ENCODE results near the gene ARHGAP26. TPM values are rescaled to one million over a fixed set of nuclear protein-coding genes. Genes with fewer than 3 reads are reported as not detected.

The ARHGAP26 gene
- total RNA-seq, 1 donor from 2014 or later: 12.7 TPM

DNA sequence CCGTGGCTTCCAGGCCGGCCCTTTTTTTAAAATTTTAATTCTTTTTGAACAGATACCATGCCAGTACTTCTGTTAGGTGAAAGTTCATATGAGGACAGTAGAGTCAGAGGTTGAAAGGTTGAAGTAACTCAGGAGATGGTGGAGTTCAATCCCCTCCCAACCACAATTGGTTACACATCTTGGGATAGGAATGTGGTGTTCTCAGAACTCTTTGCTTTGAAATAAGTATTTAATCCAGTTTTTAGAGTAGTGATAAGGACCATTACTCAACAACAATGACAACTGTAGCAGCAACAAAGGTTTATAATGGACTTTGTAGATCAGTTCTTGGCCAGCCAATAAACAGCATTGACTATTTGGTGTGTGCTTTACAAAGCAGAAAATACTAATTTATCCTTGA is 116.0 kb downstream of the ARHGAP26 start:
- no peak overlapping the region for H3K27ac Mint-ChIP-seq
- intact Hi-C loops (cut with micrococcal nuclease): loop anchor here (10.0 kb wide), 1 partner anchor 271 kb away; no protein-coding TSS in a partner anchor
- H3K36me3 Mint-ChIP-seq (ENCODE audit: low read depth): no peaks in the 10 kb centered on the region
- H3K4me1 Mint-ChIP-seq: peaks cover 7% of the 10 kb centered on the region
- H3K27me3 Mint-ChIP-seq: no peaks in the 10 kb centered on the region
- no peak overlapping the region for H3K4me3 Mint-ChIP-seq
- no peak for DNase-seq
- no peaks in the 10 kb centered on the region for H3K9me3 Mint-ChIP-seq

DNA sequence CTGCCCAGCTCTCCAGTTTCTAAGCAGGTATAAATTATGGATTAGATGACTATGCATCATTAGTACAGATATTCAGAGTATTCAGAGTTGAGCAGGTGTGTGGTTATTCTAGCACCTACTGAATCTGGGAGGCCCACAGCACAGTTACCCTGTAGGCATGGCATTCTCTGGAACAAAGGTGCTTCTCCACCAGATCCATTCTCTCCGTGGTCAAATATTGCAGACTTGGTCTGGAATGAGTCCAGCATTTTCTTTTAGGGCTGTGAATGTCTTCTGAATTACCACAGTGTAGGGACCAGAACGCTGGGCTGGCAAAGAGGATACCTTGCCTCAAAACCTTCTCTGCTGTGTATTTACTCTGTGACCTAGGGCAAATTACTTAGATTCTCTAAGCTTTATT is 116.8 kb downstream of the ARHGAP26 start:
- H3K36me3 Mint-ChIP-seq (ENCODE audit: low read depth): no peaks in the 10 kb centered on the region
- intact Hi-C loops (cut with micrococcal nuclease): loop anchor here (10.0 kb wide), 1 partner anchor 272 kb away; no protein-coding TSS in a partner anchor

DNA sequence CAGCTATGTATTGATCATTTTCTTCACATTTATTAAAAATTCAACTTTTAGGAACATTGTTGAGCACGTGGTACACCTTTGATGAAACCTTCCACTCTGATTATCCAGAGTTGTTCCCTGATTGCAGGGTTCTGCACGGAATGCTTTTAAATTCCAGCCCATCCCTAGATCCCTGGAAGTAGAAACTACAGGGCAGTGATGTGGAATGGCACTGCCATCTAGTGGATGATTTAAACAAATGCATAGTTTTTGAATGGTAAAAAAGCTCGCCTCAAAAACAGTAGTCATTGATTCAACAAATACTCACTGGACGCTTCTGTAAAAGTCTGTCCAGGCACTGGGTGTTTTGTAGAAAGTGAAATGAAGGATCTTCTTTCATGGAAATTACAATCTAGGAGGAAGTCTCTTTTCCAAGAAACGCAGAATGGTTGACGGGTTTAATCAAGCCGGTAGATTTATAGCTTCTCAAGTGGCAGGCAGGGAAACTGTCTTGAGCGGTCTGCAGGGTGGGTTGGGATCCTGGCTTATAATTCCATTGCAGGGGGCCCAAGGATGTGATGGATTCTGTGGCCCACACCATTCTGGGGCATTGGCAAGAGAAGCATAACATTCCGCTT is 118.4 kb downstream of the ARHGAP26 start:
- H3K4me1 Mint-ChIP-seq: peaks cover 7% of the 10 kb centered on the region
- no peak overlapping the region for H3K4me3 Mint-ChIP-seq
- intact Hi-C loops (cut with micrococcal nuclease): loop anchor here (1.0 to 10.0 kb wide), 4 partner anchors 140 to 274 kb away; no protein-coding TSS in a partner anchor
- H3K27ac Mint-ChIP-seq: no peak overlapping the region
- H3K27me3 Mint-ChIP-seq: no peaks in the 10 kb centered on the region
- peak; percentile 69 for DNase-seq
- no peaks in the 10 kb centered on the region for H3K36me3 Mint-ChIP-seq (ENCODE audit: low read depth)
- H3K9me3 Mint-ChIP-seq: no peaks in the 10 kb centered on the region

More for the DNA sequence above, 116.8 kb downstream of the ARHGAP26 start:
- H3K4me1 Mint-ChIP-seq: peaks cover 7% of the 10 kb centered on the region
- H3K9me3 Mint-ChIP-seq: no peaks in the 10 kb centered on the region
- H3K4me3 Mint-ChIP-seq: no peak overlapping the region
- H3K27me3 Mint-ChIP-seq: no peaks in the 10 kb centered on the region
- no peak for DNase-seq
- no peak overlapping the region for H3K27ac Mint-ChIP-seq

DNA sequence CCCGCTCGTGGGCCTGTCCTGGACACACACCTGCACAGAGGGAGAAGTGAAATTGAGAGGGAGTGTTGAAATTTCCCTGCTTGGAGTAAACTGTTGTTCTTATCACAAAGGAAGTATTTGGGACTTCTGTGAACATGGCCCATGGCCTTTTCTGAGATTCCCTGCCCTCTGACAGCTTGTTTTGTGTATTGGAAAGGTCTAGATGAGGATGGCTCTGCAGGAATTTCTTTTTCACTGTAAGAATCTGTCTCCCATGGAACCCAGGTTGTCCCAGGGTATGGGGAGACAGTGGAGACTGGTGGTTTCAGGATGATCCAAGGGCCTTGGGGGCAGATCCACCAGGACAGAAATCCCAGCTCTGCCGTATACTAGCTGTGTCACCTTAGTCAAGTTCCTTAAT is 121.8 kb downstream of the ARHGAP26 start:
- Mint-ChIP-seq H3K27ac (no peak overlapping the region), H3K4me3 (no peak overlapping the region), H3K27me3 (no peaks in the 10 kb centered on the region), H3K36me3 (ENCODE audit: low read depth) (peaks cover 4% of the 10 kb centered on the region), H3K4me1 (peaks cover 12% of the 10 kb centered on the region), H3K9me3 (no peaks in the 10 kb centered on the region)
- no peak for DNase-seq
- intact Hi-C loops (cut with micrococcal nuclease): no loop called here

DNA sequence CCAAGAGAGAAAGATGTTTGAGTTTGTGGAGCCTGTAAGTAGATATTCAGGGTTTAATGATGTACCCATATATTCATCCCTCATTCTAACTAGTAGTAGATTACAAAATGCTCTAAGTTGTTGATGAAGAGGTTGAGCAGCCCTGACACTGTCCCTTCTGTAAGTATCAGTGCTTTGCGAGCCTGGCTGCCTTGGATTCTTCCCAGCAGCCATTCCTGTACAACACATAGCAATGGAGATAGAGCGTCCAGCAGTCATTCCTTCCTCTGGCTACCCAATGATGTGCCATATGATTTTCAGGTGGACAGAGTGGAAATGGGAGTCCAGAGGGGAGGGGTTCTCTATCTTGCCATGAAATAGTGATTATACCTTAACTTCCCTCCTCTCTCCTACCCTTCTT is 124.1 kb downstream of the ARHGAP26 start:
- intact Hi-C loops (cut with micrococcal nuclease): no loop called here
- no peak overlapping the region for H3K4me3 Mint-ChIP-seq
- no peak overlapping the region for H3K27ac Mint-ChIP-seq
- H3K27me3 Mint-ChIP-seq: no peaks in the 10 kb centered on the region
- DNase-seq: no peak
- H3K4me1 Mint-ChIP-seq: peaks cover 12% of the 10 kb centered on the region
- no peaks in the 10 kb centered on the region for H3K9me3 Mint-ChIP-seq
- H3K36me3 Mint-ChIP-seq (ENCODE audit: low read depth): peaks cover 4% of the 10 kb centered on the region

DNA sequence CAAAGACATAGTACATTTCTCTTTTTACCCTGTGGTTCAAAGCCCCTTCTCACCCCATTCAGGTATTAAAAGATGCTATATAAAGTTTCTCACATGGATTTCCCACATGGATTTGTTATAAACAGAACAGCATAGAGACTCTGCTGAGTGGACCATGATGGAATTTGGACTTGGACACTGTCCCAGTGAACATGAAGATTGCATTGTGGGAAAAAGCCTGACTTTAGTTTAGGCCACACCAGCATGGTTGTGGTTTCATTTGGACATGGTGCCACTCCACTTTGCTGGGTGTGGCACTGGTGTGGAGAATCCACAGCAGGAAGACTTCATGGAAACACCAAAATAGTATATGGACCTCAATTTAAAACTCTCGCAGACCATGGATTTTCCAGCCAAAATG is 124.6 kb downstream of the ARHGAP26 start:
- intact Hi-C loops (cut with micrococcal nuclease): no loop called here
- Mint-ChIP-seq H3K4me1 (peaks cover 12% of the 10 kb centered on the region), H3K27me3 (no peaks in the 10 kb centered on the region), H3K36me3 (ENCODE audit: low read depth) (peaks cover 4% of the 10 kb centered on the region), H3K27ac (no peak overlapping the region), H3K9me3 (no peaks in the 10 kb centered on the region), H3K4me3 (no peak overlapping the region)
- DNase-seq: no peak

DNA sequence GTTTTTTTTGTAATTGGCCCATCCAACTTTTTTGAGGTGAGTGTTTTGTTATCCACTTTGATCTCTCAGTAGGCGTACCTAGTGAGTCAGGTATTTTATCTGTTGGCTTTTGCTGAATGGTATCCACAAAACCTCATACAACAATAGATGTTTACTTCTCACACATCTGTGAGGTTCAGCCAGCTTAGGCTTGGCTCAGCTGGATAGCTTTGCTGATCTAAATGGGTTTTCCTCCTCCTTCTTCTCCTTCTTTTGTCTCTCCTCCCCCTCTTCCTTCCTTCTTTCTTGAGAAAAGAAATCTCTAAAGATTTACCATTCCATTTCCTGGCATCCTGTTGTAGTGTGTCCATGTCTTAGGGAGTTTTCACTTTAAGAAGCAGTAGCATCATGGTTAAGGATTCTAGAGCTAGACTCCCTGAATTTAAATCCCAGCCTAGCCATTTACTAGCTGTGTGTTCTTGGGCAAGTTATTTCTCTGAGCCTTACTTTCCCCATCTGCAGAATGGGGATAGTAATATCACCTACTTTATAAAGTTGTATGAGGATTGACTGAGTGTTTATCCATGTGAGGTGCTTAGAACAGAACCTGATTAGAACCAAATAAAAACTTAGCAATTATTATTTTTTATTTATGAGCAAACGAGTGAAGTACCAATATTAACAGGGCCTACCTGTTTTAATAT is 126.3 kb downstream of the ARHGAP26 start:
- H3K27me3 Mint-ChIP-seq: no peaks in the 10 kb centered on the region
- intact Hi-C loops (cut with micrococcal nuclease): no loop called here
- no peak overlapping the region for H3K4me3 Mint-ChIP-seq
- H3K36me3 Mint-ChIP-seq (ENCODE audit: low read depth): peaks cover 4% of the 10 kb centered on the region
- H3K27ac Mint-ChIP-seq: no peak overlapping the region
- no peaks in the 10 kb centered on the region for H3K9me3 Mint-ChIP-seq
- H3K4me1 Mint-ChIP-seq: peaks cover 5% of the 10 kb centered on the region
- DNase-seq: no peak

DNA sequence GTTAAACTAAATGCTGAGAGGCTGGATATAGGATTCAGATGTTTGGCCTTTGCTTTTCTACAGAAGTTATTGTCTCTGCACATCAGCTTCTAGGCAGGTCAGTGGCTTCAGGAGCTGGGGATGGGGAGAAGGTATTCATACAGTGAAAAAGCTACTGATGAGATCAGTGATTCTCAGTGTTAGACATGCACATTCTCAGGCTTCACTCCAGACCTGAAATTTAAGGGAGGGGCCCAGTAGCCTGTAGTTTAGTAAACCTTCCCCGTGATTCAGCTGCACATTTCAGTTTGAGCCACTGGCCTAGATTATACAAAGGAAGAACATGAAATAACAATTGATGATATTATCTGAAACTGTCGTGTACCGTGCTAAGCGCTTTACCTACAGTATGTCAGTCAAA is 127.2 kb downstream of the ARHGAP26 start:
- Mint-ChIP-seq H3K36me3 (ENCODE audit: low read depth) (peaks cover 5% of the 10 kb centered on the region), H3K27ac (no peak overlapping the region), H3K4me1 (peaks cover 5% of the 10 kb centered on the region), H3K9me3 (no peaks in the 10 kb centered on the region), H3K4me3 (no peak overlapping the region), H3K27me3 (no peaks in the 10 kb centered on the region)
- intact Hi-C loops (cut with micrococcal nuclease): no loop called here
- no peak for DNase-seq

DNA sequence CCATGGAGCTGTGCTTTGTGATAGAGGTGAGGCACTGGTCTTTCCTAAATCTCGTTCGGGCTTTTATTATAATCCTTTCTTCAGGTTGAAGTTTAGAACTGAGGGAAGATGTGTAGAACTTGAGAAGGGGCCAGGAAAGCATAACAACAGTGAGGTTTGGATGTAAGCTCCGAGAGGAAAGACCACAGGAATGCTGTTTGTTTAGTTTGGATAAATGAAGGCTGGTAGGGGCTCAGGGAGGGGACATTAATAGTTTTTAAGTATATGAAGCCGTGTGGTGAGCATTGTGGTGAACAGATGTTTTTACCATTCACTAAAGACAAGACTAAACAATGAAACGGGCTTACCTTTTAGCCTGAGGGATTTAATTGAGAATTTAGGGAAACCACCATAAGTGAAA is 130.8 kb downstream of the ARHGAP26 start:
- no peak overlapping the region for H3K27ac Mint-ChIP-seq
- peaks cover 5% of the 10 kb centered on the region for H3K4me1 Mint-ChIP-seq
- H3K27me3 Mint-ChIP-seq: no peaks in the 10 kb centered on the region
- peaks cover 17% of the 10 kb centered on the region for H3K36me3 Mint-ChIP-seq (ENCODE audit: low read depth)
- intact Hi-C loops (cut with micrococcal nuclease): no loop called here
- no peaks in the 10 kb centered on the region for H3K9me3 Mint-ChIP-seq
- no peak for DNase-seq
- no peak overlapping the region for H3K4me3 Mint-ChIP-seq

DNA sequence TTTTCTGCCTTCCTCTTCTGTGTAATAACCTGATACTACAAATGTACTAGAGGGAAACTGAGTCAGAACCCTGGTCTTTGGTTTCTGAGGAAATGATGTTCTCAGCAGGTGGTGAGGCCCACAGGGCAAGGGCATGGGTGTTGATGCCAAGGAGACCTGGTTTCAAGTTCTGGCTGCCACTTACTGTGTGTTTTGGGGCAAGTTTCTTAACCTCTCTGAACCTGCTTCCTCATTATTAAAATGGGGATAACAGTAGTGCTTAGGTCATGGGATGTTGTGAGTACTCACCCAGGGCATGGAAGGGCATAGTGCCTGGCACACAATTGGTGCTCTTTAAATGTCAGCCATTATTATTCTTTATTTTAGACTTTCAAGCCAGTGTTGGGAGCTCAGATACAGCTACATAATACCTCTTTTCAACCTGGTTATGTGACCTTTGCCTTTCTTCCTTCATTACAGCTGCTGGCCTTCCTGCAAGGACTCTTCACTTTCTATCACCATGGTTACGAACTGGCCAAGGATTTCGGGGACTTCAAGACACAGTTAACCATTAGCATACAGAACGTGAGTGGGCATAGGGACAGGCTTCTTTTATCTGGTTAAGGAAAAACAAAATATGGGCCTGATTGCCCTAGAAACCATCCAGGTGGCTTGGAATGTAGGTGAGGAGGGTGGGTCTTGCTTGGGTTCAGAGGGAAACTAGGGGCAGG is 131.5 kb downstream of the ARHGAP26 start:
- intact Hi-C loops (cut with micrococcal nuclease): no loop called here
- no peaks in the 10 kb centered on the region for H3K9me3 Mint-ChIP-seq
- DNase-seq: no peak
- H3K4me3 Mint-ChIP-seq: no peak overlapping the region
- H3K27ac Mint-ChIP-seq: no peak overlapping the region
- no peaks in the 10 kb centered on the region for H3K4me1 Mint-ChIP-seq
- H3K27me3 Mint-ChIP-seq: no peaks in the 10 kb centered on the region
- H3K36me3 Mint-ChIP-seq (ENCODE audit: low read depth): peaks cover 21% of the 10 kb centered on the region

DNA sequence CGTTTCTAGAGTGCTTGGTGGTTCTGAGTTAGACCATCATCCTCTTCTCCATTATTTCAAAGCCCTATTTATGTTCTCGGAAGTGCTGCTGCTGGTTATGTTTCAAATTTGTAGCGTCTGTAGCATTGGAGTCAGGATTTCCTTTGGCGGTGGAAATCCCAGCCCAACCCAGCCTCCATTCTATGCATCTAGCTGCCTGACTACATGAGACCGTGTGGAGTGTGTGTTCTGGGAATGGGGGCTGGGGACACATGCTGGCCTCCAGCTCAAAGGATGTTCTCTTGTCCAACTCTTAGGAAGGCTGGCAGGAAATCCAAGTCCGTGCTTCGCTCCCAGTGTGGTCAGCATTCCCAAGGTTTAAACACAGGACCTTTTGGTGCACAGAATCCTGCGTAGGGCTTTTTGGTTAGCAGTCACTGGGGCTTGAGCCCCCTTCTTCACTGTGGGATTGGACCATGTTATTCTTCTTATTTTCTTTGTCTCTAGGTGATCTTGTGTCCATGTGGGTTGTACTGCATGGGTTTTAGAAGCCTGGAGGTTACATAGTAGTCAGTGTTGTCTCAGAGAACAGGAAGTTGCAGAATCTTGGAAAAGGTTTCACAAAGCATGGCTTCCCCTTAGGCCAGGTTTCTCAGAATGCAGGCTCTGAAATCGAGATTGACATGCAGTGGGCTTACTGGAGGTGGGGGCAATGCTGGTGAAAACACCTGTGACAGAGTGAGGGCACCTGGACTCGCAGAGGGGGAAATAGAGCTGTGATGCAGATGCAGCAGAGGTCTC is 132.2 kb downstream of the ARHGAP26 start:
- H3K36me3 Mint-ChIP-seq (ENCODE audit: low read depth): peaks cover 21% of the 10 kb centered on the region
- no peaks in the 10 kb centered on the region for H3K9me3 Mint-ChIP-seq
- intact Hi-C loops (cut with micrococcal nuclease): no loop called here
- no peak overlapping the region for H3K4me3 Mint-ChIP-seq
- no peaks in the 10 kb centered on the region for H3K27me3 Mint-ChIP-seq
- no peak for DNase-seq
- H3K4me1 Mint-ChIP-seq: peaks cover 2% of the 10 kb centered on the region
- H3K27ac Mint-ChIP-seq: no peak overlapping the region

DNA sequence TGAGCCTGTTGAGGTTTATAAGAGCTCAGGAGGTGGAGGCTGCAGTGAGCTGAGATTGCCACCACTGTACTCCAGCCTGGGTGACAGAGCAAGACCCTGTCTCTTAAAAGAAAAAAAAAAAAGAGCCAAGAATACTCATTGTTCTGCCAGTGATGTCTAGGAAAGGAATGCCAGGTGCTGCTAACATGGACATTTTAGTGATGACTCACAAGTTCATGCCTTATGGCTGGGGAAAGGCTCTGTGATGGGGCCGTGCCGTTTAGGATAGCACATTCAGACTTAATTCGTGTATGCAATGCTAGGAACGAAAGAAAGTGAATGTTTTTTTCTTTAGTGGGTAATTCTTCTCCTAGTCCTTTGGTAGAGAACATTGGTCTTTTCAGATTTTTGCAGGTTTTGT is 134.2 kb downstream of the ARHGAP26 start:
- no peak for DNase-seq
- intact Hi-C loops (cut with micrococcal nuclease): no loop called here
- H3K27ac Mint-ChIP-seq: no peak overlapping the region
- H3K4me3 Mint-ChIP-seq: no peak overlapping the region
- H3K9me3 Mint-ChIP-seq: no peaks in the 10 kb centered on the region
- peaks cover 2% of the 10 kb centered on the region for H3K4me1 Mint-ChIP-seq
- H3K36me3 Mint-ChIP-seq (ENCODE audit: low read depth): peaks cover 22% of the 10 kb centered on the region
- H3K27me3 Mint-ChIP-seq: no peaks in the 10 kb centered on the region

DNA sequence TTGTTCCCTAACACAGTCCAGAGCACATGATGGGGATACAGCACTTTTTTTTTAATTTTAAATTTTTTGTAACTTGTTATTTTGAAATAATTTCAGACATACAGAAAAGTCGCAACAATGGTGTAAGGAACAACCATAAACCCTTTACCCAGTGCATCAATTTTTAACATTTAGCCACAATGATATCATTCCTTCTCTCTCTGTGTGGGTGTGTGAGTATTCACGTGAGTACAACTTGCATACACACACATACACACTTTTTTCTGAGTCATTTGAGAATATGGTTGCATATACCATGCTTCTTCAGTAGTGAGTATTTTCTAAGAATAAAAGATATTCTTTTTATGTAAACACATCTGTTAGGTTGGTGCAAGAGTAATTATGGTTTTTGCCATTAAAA is 135.2 kb downstream of the ARHGAP26 start:
- Mint-ChIP-seq H3K9me3 (no peaks in the 10 kb centered on the region), H3K4me1 (peaks cover 2% of the 10 kb centered on the region), H3K27me3 (no peaks in the 10 kb centered on the region), H3K4me3 (no peak overlapping the region), H3K27ac (no peak overlapping the region), H3K36me3 (ENCODE audit: low read depth) (peaks cover 24% of the 10 kb centered on the region)
- no peak for DNase-seq
- intact Hi-C loops (cut with micrococcal nuclease): no loop called here

Data from activated CD4-positive, alpha-beta T cell treated with anti-CD3 and anti-CD28 coated beads, Interleukin-2, amount 10 ng/mL, durations not matched to agents 24 days and 14 days (primary cell).